ENCODE results near the gene TTC13. TPM values are rescaled to one million over a fixed set of nuclear protein-coding genes. Genes with fewer than 3 reads are reported as not detected.

TTC13 gene
- total RNA-seq, 4 donors from 2014 or later: 44.8 to 178 (median 117) TPM

- peaks cover 0 to 27% (median 3%) of the 10 kb centered on the region in 4 donors for H3K4me1 ChIP-seq
- 58 to 76% methylated on average over 4 to 12 of the region's 12 CpGs for WGBS, 2 donors (ENCODE audit: low coverage in 1 of 2)
- intact Hi-C loops (cut with DNase I; ENCODE audit: low total_unique reads): no loop called here
These were observed 119.5 kb downstream of the TTC13 start for GRCh38 chr1:230858918-230859729.

GRCh38 chr1:230858236-230858820 lies 120.3 kb downstream of the TTC13 start:
- no peaks in the 10 kb centered on the region for H3K9me3 ChIP-seq
- DNase-seq: no peak
- WGBS, 2 donors (ENCODE audit: low coverage in 1 of 2): 72 to 74% methylated on average over 5 to 7 of the region's 7 CpGs
- H3K27ac ChIP-seq: peak overlapping the region; percentile 22 to 44 (median 40)
- no peak overlapping the region for H3K4me3 ChIP-seq
- intact Hi-C loops (cut with DNase I; ENCODE audit: low total_unique reads) (no loop called here), in situ Hi-C loops (cut with MboI; ENCODE audit: low pct_ligation_motif_present in 1 of 4, low pct_unique_long_range_greater_than_20kb in 1 of 4, low sequenced_read_pairs in 3 of 4) (no loop called here)
- peaks cover 0 to 20% (median under 1%) of the 10 kb centered on the region in 4 donors for H3K4me1 ChIP-seq
- H3K36me3 ChIP-seq: no peaks in the 10 kb centered on the region
- H3K27me3 ChIP-seq: no peaks in the 10 kb centered on the region
- TF ChIP-seq POLR2AphosphoS5 (IDR thresholded peaks at IDR 0.05): no peak

More at GRCh38 chr1:230858918-230859729, 119.5 kb downstream of the TTC13 start:
- in situ Hi-C loops (cut with MboI; ENCODE audit: low pct_ligation_motif_present in 1 of 4, low pct_unique_long_range_greater_than_20kb in 1 of 4, low sequenced_read_pairs in 3 of 4): no loop called here
- H3K36me3 ChIP-seq: no peaks in the 10 kb centered on the region
- no peak for DNase-seq
- no peaks in the 10 kb centered on the region for H3K9me3 ChIP-seq
- H3K27ac ChIP-seq: peak overlapping the region in 3 of 4 donors; percentile 4 to 44 (median 19)
- no peaks in the 10 kb centered on the region for H3K27me3 ChIP-seq
- H3K4me3 ChIP-seq: no peak overlapping the region
- no peak for TF ChIP-seq EP300 (IDR thresholded peaks at IDR 0.05; ENCODE audit: low read depth)
- no peak for TF ChIP-seq CTCF (IDR thresholded peaks at IDR 0.05)
- TF ChIP-seq POLR2A (IDR thresholded peaks at IDR 0.05): no peak
- TF ChIP-seq POLR2AphosphoS5 (IDR thresholded peaks at IDR 0.05): no peak

GRCh38 chr1:230857822-230858221 lies 120.8 kb downstream of the TTC13 start:
- WGBS, 2 donors (ENCODE audit: low coverage in 1 of 2): 56% methylated on average over 1 of the region's 1 CpG; no CpG with 5 or more reads in 1 of the 2 donors
- H3K9me3 ChIP-seq: no peaks in the 10 kb centered on the region
- no peak overlapping the region for H3K4me3 ChIP-seq
- TF ChIP-seq CTCF (IDR thresholded peaks at IDR 0.05) (no peak), POLR2AphosphoS5 (IDR thresholded peaks at IDR 0.05) (no peak), EP300 (IDR thresholded peaks at IDR 0.05; ENCODE audit: low read depth) (no peak), POLR2A (IDR thresholded peaks at IDR 0.05) (no peak)
- no peaks in the 10 kb centered on the region for H3K27me3 ChIP-seq
- no peaks in the 10 kb centered on the region for H3K36me3 ChIP-seq
- H3K4me1 ChIP-seq: peaks cover 0 to 14% (median 0%) of the 10 kb centered on the region in 4 donors
- in situ Hi-C loops (cut with MboI; ENCODE audit: low pct_ligation_motif_present in 1 of 4, low pct_unique_long_range_greater_than_20kb in 1 of 4, low sequenced_read_pairs in 3 of 4) (no loop called here), intact Hi-C loops (cut with DNase I; ENCODE audit: low total_unique reads) (no loop called here)
- H3K27ac ChIP-seq: peak overlapping the region; percentile 22 to 44 (median 40)
- no peak for DNase-seq

GRCh38 chr1:230857077-230857476 lies 121.6 kb downstream of the TTC13 start:
- WGBS, 2 donors (ENCODE audit: low coverage in 1 of 2): 94 to 100% methylated on average over 2 to 13 of the region's 13 CpGs
- H3K4me1 ChIP-seq: peaks cover 0 to 14% (median 0%) of the 10 kb centered on the region in 4 donors
- no peaks in the 10 kb centered on the region for H3K9me3 ChIP-seq
- H3K36me3 ChIP-seq: no peaks in the 10 kb centered on the region
- TF ChIP-seq CTCF (IDR thresholded peaks at IDR 0.05) (no peak), POLR2A (IDR thresholded peaks at IDR 0.05) (no peak), EP300 (IDR thresholded peaks at IDR 0.05; ENCODE audit: low read depth) (no peak), POLR2AphosphoS5 (IDR thresholded peaks at IDR 0.05) (no peak)
- DNase-seq: no peak
- H3K4me3 ChIP-seq: no peak overlapping the region
- intact Hi-C loops (cut with DNase I; ENCODE audit: low total_unique reads) (no loop called here), in situ Hi-C loops (cut with MboI; ENCODE audit: low pct_ligation_motif_present in 1 of 4, low pct_unique_long_range_greater_than_20kb in 1 of 4, low sequenced_read_pairs in 3 of 4) (no loop called here)
- H3K27ac ChIP-seq: peak overlapping the region; percentile 11 to 37 (median 24)
- no peaks in the 10 kb centered on the region for H3K27me3 ChIP-seq

Small RNAs within 50 kb of the gene (small RNA-seq; reads per million reads assigned to genes)
- gene RN7SL837P: 0 reads per million in 4 donors

Other genes with a start within 250 kb of the TTC13 start
- 10 to 100 TPM; 26.3 to 59.9 (median 32.7) TPM for gene CAPN9, start 231.5 kb downstream of the TTC13 start, total RNA-seq
- gene C1orf198, start 110.3 kb downstream of the TTC13 start, total RNA-seq: 10 to 100 TPM; 10.8 to 26.7 (median 18.2) TPM
- 10 to 100 TPM in 2 of 4 donors, 1 to 10 TPM in 2; 7.1 to 37.3 (median 18.4) TPM for gene ARV1, start 233 bp upstream of the TTC13 start, total RNA-seq
- gene FAM89A, start 61.4 kb upstream of the TTC13 start, total RNA-seq: 10 to 100 TPM in 1 of 4 donors, 1 to 10 TPM in 3; 3.3 to 10.7 (median 7.8) TPM
- under 1 TPM in 2 of 4 donors, not detected in 2; under 0.01 to 0.16 TPM for gene TRIM67, start 183.2 kb upstream of the TTC13 start, total RNA-seq